PC-9 (cell line): ENCODE data around the gene ANKRD44. TPM values are rescaled to one million over a fixed set of nuclear protein-coding genes. Genes with fewer than 3 reads are reported as not detected.

Source experiments
- BruUV-seq: library from RNA; stranded (reverse); fragments of 400-500 nt; replicated peaks from 2 replicates; lab custom pipeline; 2021; lab: Mats Ljungman, UMichigan
- CTCF ChIA-PET: fragments of 300-600 bp; sonication (Branson Sonifier 250); formaldehyde crosslinking; loops from one replicate; lab custom pipeline; 2022; ENCODE audit warnings: antibody characterized with exemption; lab: Charles Lee
- POLR2A ChIA-PET: fragments of 300-600 bp; sonication (Branson Sonifier 250); formaldehyde crosslinking; loops from one replicate; lab custom pipeline; 2022; ENCODE audit warnings: antibody characterized with exemption; ENCODE audit not compliant: unreplicated experiment; lab: Charles Lee
- DNase-seq, 2 experiments: peaks; one replicate each; pipeline versions ENCODE4 v3.0.0 to v3.0.0-alpha.2; 2015 to 2022; ENCODE audit warnings: mixed read lengths in 1 of 2
- H2AFZ ChIP-seq: fragments of 200-600 bp; sonication (generic); 2 replicates; pipeline ENCODE4 v1.8.1; 2017; ENCODE audit warnings: antibody characterized with exemption
- H3F3A ChIP-seq: fragments of 200-600 bp; sonication (generic); 2 replicates; pipeline ENCODE4 v1.8.1; 2017; ENCODE audit warnings: antibody characterized with exemption, mild to moderate bottlenecking, low read depth; ENCODE audit not compliant: insufficient read depth
- H3K27ac ChIP-seq: fragments of 200-600 bp; sonication (generic); 2 replicates; pipeline ENCODE4 v1.6.1; 2016; ENCODE audit warnings: mixed run types
- H3K27me3 ChIP-seq: fragments of 200-600 bp; sonication (generic); 2 replicates; pipeline ENCODE4 v1.6.1; 2016; ENCODE audit warnings: low read depth, mixed run types; ENCODE audit not compliant: insufficient read depth
- H3K36me3 ChIP-seq: fragments of 200-600 bp; sonication (generic); 2 replicates; pipeline ENCODE4 v1.6.1; 2016; ENCODE audit warnings: low read depth, mixed run types
- H3K4me1 ChIP-seq: fragments of 200-600 bp; sonication (generic); replicated peaks from 2 replicates; pipeline ENCODE4 v1.6.1; 2016; ENCODE audit warnings: mixed run types; ENCODE audit not compliant: insufficient read depth
- H3K4me2 ChIP-seq: fragments of 200-600 bp; sonication (generic); 2 replicates; pipeline ENCODE4 v1.6.1; 2017; ENCODE audit warnings: mixed run types
- H3K4me3 ChIP-seq: fragments of 200-600 bp; sonication (generic); 2 replicates; pipeline ENCODE4 v1.6.1; 2016; ENCODE audit warnings: mixed run types
- H3K79me2 ChIP-seq: fragments of 200-600 bp; sonication (generic); 2 replicates; pipeline ENCODE4 v1.6.1; 2017; ENCODE audit warnings: low read depth, mixed run types
- H3K9me2 ChIP-seq: fragments of 200-600 bp; sonication (generic); 2 replicates; pipeline ENCODE4 v1.8.1; 2017; ENCODE audit warnings: mild to moderate bottlenecking; ENCODE audit not compliant: insufficient read depth
- H3K9me3 ChIP-seq: fragments of 200-600 bp; sonication (generic); 2 replicates; pipeline ENCODE4 v1.8.1; 2016; ENCODE audit warnings: low read depth; ENCODE audit not compliant: insufficient read depth
- H4K20me1 ChIP-seq: fragments of 200-600 bp; sonication (generic); 2 replicates; pipeline ENCODE4 v1.8.1; 2017; ENCODE audit not compliant: insufficient read depth
- CTCF ChIP-seq: fragments of 200-600 bp; sonication (generic); conservative IDR thresholded peaks from 2 replicates; pipeline ENCODE4 v1.6.1; 2017; ENCODE audit warnings: mixed run types, antibody characterized with exemption, mild to moderate bottlenecking, moderate library complexity
- EZH2 ChIP-seq: fragments of 200-600 bp; sonication (generic); IDR thresholded peaks from 2 replicates; pipeline ENCODE4 v1.8.0; 2017; ENCODE audit warnings: antibody characterized with exemption, low read depth
- intact Hi-C: fragments of 100-400 bp; cut with micrococcal nuclease; formaldehyde crosslinking; loops from one replicate; pipeline ENCODE4 v1.10.0; 2022; ENCODE audit not compliant: unreplicated experiment
- total RNA-seq: library from RNA; stranded (reverse); gene quantifications from 2 replicates; pipeline ENCODE4 v1.2.3, GENCODE V29; 2021

ANKRD44 gene
- total RNA-seq, 1 experiment from 2014 or later = 3.4 TPM

- no peak overlapping the region for H3K4me2 ChIP-seq
Observed at GRCh38 chr2:197073270-197073669, 237.3 kb downstream of the ANKRD44 start.

GRCh38 chr2:197072533-197072932, 238.0 kb downstream of the ANKRD44 start:
- Histone ChIP-seq H3K36me3 (no peaks in the 10 kb centered on the region), H3K4me2 (no peak overlapping the region), H2AFZ (no peak overlapping the region), H4K20me1 (no peaks in the 10 kb centered on the region), H3K4me3 (no peak overlapping the region), H3K4me1 (no peaks in the 10 kb centered on the region), H3K9me2 (no peaks in the 10 kb centered on the region), H3F3A (no peaks in the 10 kb centered on the region), H3K27ac (no peak overlapping the region), H3K9me3 (no peaks in the 10 kb centered on the region), H3K79me2 (no peaks in the 10 kb centered on the region), H3K27me3 (no peaks in the 10 kb centered on the region)
- ChIA-PET CTCF (no interaction called here), POLR2A (interaction anchor here (0.7 kb wide), 1 partner anchor 938 kb away, joined by 7 read pairs; no protein-coding TSS in a partner anchor)
- DNase-seq = no peak
- no TSS peak for BruUV-seq
- no peak for TF ChIP-seq EZH2
- TF ChIP-seq CTCF = no peak
- intact Hi-C loops = no loop called here

More at GRCh38 chr2:197073270-197073669, 237.3 kb downstream of the ANKRD44 start:
- Histone ChIP-seq H3K36me3 (no peaks in the 10 kb centered on the region), H3F3A (no peaks in the 10 kb centered on the region), H3K4me1 (no peaks in the 10 kb centered on the region), H3K9me2 (no peaks in the 10 kb centered on the region), H4K20me1 (no peaks in the 10 kb centered on the region), H2AFZ (no peak overlapping the region), H3K27me3 (no peaks in the 10 kb centered on the region), H3K4me3 (no peak overlapping the region), H3K27ac (no peak overlapping the region), H3K9me3 (no peaks in the 10 kb centered on the region), H3K79me2 (no peaks in the 10 kb centered on the region)
- no TSS peak for BruUV-seq
- DNase-seq = no peak
- POLR2A ChIA-PET = no interaction called here
- TF ChIP-seq EZH2 = no peak
- no peak for TF ChIP-seq CTCF
- intact Hi-C loops = no loop called here
- CTCF ChIA-PET = no interaction called here

- BruUV-seq = no TSS peak
- no peaks in the 10 kb centered on the region for H3K9me3 ChIP-seq
- H3F3A ChIP-seq = no peaks in the 10 kb centered on the region
- H3K4me3 ChIP-seq = no peak overlapping the region
- no peaks in the 10 kb centered on the region for H3K36me3 ChIP-seq
- H3K79me2 ChIP-seq = no peaks in the 10 kb centered on the region
- H3K9me2 ChIP-seq = no peaks in the 10 kb centered on the region
- no peaks in the 10 kb centered on the region for H3K27me3 ChIP-seq
- H3K4me2 ChIP-seq = no peak overlapping the region
- no peak overlapping the region for H2AFZ ChIP-seq
- ChIA-PET POLR2A (interaction anchor here (0.7 kb wide), 1 partner anchor 938 kb away, joined by 7 read pairs; no protein-coding TSS in a partner anchor), CTCF (no interaction called here)
- no peak for DNase-seq
- intact Hi-C loops = no loop called here
- H4K20me1 ChIP-seq = no peaks in the 10 kb centered on the region
- H3K4me1 ChIP-seq = no peaks in the 10 kb centered on the region
- H3K27ac ChIP-seq = no peak overlapping the region
- TF ChIP-seq CTCF (no peak), EZH2 (no peak)
Observed at GRCh38 chr2:197071790-197072436, 238.7 kb downstream of the ANKRD44 start.
